Stimulated activated naive CD4-positive, alpha-beta T cell (primary cell): ENCODE data around the gene SH3PXD2A.
"Not testable (repeated sequence)": the region's sequence is repeated elsewhere in the genome, so short reads cannot be mapped to it uniquely, and the experiment has no call there.

Experiments
- DNase-seq, 6 experiments: peaks; one replicate each; lab custom pipeline; 2025; lab: John Stamatoyannopoulos, UW

SH3PXD2A gene

DNA sequence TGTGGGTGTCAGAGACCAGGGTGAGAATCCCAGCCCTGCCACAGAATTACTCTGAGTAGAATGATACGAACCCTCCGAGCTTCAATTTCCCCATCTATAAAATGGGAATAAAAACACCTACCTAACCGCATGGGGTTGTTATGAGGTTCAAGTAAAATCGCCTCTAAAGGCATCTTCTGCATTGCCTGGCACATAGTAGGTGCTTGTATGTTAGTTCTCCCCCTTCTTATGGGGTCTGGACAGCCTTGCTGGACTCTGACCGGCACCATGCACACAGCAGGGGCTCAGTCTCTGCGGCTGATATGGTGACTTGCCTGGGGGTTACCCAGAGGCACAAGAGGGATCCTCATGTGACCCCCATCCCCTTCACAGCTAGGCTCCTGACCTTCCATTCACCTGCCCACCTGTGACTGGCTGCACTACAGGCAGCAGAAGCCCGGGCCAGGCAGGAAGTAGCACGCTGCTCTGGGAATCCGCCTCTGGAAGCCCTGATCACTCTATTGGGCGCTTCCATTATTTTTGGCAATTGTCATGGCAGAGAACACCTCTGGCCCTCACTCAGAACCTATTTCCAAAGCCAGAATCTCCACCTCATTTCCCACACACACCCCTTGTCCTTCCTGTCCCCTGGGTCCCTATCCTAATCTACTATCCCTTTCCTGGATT, 6.0 kb downstream of the SH3PXD2A start:
- no peak for DNase-seq

GRCh38 chr10:103847909-103848468, 7.4 kb downstream of the SH3PXD2A start:
- no peak for DNase-seq

DNA sequence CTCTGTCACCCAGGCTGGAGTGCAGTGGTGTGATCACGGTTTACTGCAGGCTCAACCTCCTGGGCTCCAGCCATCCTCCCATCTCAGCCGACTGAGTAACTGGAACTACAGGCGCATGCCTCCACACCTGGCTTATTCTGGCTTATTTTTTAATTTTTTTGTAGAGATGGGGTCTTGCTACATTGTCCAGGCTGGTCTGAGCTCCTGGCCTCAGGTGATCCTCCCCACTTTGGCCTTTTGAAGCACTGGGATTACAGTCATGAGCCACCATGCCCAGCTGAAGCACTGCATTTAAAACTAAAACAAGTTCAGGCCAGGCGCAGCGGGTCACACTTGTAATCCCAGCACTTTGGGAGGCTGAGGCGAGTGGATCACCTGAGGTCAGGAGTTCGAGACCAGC, 8.0 kb downstream of the SH3PXD2A start:
- no peak for DNase-seq

DNA sequence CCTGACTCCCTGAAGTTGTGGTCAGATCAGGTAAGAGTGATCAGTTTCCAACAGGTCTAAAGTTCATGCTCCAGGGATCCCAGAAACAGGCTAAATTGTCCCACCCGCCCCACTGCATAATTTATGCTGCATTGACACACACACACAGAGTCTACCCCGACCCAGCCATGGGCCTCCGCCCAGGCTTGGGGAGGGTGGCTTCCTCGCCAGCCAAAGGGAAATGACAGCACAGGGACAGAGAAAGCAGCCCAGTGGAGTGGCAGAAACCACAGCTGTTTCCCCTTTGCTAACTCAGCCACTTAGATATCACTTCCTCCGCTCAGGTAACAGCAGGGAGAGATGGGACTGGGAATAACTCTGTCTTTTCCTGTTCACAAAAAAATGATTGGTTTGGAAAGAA, 9.4 kb downstream of the SH3PXD2A start:
- DNase-seq = peak in 4 of 6 experiments; percentile 3 to 49 (median 26)

DNA sequence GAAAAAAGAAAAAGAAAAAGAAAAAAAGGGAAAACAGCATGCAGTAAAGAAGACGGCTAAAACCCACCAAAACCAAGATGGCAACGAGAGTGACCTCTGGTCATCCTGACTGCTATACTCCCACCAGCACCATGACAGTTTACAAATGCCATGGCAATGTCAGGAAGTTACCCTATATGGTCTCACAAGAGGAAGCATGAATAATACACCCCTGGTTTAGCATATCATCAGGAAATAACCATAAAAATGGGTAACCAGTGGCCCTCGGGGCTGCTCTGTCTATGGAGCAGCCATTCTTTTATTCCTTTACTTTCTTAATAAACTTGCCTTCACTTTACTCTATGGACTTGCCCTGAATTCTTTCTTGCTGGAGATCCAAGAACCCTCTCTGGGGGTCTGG, 10.0 kb downstream of the SH3PXD2A start:
- not testable (repeated sequence) for DNase-seq

- DNase-seq = no peak
Measured at GRCh38 chr10:103843854-103844570, 11.4 kb downstream of the SH3PXD2A start.

GRCh38 chr10:103843045-103843444, 12.3 kb downstream of the SH3PXD2A start:
- no peak for DNase-seq

DNA sequence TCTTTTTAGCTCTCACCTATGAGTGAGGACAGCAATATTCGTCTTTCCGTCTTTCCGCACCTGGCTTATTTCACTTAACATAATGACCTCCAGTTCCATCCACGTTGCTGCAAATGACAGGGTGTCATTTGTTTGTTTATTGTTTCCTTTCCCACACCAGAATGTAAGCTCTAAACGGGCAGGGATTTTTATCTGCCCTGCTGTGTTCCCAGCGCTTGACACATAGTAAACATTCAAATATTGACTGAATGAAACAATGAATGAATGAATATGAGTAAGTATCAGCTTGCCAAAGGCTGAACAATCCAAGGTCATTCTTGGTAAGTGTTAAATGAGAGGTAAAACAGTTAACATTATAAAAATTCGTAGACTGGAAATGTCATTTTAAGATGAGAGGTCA, 12.8 kb downstream of the SH3PXD2A start:
- no peak for DNase-seq

- DNase-seq = no peak
Measured at GRCh38 chr10:103841519-103841918, 13.9 kb downstream of the SH3PXD2A start.

DNA sequence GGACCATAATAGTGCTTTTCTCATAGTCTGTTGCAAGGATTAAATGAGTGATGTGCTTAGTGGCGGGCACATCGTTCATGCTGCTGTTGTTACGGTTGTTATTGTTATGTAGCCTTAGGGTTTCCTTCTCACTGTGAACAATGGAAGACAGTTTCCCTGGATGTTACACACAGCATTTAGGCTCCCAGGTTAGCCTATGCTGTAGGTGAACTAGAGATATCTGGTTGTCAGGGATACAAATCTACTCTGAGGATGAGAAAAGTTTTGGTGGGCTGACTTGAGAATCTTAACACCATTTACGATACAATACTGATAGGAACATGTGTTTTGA, 14.7 kb downstream of the SH3PXD2A start:
- no peak for DNase-seq

- DNase-seq = no peak
Measured at GRCh38 chr10:103839872-103840739, 15.3 kb downstream of the SH3PXD2A start.

DNA sequence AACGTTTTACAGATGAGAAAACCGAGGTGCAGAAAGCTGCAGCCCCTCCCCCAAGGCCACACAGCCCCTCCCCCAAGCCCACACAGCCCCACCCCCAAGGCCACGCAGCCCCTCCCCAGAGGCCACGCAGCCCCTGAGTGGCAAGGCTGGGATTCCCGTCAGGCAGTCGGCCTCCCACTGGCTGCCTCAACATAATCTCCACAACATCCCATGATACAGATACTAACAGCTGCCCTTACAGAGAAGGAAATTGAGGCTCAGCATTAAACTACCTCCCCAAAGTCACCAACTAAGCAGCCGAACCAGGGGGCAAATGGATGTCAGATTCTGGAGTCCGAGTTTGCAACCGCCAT, 15.9 kb downstream of the SH3PXD2A start:
- DNase-seq = no peak

- no peak for DNase-seq
Measured at GRCh38 chr10:103838862-103839518, 16.4 kb downstream of the SH3PXD2A start.

DNA sequence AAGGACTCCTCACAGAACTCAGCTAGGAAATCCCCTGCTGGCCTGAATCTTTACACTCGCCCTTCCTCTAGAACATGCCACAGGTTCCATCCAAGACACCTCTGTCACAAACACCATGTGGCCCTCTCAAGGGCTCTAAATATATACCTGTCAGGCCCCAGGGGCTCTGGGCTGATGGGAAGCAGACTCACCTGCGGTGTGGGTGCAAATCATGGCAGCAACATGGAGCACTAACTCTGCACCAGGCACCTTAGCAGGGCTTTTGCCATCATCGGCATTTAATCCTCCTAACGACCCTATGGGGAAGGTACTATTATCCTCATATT, 17.3 kb downstream of the SH3PXD2A start:
- DNase-seq = no peak

DNA sequence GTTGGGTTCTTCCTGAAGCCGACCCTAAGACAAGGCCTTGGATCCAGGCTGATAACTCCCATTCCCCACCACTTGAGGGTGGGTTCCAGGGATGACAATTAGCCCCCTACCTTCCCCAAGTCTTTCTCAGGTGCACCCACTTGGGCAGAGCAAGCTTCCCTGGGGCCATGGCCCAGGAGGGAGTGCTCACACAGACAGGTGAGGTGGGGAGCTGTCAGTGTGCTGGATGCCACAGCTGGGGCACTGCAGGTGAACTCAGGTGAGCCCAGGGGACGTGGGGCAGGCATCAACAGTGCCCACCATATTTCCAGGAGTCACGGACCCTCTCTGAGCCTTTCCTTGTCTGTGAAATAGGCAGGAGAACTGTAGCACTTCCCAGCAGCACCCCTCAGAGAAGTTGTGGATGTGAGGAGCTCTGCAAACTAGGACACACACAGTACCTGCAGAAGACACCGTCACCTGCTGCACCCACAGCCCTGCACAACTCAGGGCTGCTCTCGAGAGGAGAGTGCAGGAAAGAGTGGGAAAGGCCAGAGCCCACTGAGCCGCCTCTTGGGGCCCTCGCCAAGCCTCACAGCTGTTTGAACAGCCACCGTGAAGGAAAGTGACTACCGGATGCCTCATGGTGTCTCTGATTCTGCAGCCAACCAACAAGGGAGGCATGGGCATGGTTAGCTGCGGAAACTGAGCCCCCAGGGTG, 17.9 kb downstream of the SH3PXD2A start:
- no peak for DNase-seq

DNA sequence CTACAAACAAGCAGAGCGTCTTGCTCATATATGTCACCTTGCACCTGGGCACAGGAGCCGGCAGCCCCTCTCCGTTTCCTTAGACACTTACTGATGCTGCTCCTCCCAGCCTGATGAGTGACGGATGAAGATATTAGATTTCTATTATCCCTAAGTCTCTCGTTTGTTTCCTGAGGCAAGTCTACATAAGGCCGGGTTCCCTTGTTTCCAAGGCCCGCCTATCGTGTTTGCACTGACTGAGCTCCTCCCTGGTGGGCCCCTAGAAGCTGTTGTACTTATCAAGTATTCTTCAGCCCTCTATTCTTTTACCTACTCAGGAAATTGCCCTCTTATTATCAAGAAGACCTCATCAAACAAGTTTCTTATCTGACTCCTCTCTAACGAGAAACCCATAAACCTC, 18.5 kb downstream of the SH3PXD2A start:
- DNase-seq = no peak

DNA sequence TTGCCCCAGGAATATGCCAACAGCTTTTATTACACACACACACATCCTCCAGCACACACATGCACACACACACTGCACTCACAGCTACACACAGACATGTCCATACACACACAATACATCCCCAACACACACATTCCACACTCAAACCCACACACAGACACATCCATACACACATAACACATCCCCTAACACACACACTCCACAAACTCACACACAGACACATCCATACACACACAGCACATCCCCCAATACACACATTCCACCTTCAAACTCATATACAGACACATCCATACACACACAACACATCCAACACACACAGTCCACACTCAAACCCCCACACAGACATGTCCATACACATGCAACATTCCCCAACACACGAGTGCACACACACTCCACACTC, 19.1 kb downstream of the SH3PXD2A start:
- no peak for DNase-seq

DNA sequence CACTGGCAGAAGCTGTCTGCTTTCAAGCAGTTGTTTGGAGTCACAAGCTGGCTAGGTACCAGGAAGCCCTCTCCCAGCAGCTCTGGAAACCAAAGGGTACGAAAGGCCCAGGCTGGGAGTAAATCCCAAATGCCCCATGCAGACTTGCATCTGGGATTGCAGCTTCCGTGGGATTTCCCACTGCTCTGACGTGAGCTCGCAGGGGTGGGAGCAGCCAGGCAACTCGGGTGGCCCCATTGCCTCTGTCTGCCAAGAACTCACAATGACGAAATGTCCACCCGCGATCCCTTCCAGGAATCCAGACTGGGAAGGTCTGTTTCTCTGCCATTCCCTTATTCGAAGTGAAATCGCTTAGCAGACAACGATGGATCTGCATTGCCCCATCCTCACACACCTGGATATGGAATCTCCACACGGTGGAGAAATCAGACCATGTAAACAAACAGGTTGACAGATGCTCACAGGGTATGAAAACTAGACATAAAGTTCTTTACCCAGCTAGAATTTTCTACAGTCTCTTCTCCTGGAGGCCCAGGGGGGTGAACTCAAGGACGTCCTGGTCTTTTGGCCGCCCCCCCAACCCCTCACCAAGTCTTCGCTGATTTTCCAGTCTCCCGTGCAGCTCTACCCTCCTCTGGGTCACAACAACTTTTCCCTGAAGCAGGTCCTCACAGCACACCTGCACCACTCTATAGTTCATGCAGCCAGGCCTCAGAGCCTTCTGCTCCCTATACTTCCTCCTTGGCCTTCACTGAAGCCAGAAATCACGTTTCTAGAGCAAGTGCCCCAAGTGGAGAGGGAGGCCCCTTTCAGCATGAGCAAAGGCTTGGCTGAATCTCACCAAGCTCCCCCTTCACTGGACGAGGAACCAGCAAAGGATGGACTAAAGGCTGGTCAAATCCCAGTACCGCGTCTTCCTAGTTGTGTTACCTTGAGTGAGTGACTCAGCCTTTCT, 20.0 kb downstream of the SH3PXD2A start:
- DNase-seq = no peak

DNA sequence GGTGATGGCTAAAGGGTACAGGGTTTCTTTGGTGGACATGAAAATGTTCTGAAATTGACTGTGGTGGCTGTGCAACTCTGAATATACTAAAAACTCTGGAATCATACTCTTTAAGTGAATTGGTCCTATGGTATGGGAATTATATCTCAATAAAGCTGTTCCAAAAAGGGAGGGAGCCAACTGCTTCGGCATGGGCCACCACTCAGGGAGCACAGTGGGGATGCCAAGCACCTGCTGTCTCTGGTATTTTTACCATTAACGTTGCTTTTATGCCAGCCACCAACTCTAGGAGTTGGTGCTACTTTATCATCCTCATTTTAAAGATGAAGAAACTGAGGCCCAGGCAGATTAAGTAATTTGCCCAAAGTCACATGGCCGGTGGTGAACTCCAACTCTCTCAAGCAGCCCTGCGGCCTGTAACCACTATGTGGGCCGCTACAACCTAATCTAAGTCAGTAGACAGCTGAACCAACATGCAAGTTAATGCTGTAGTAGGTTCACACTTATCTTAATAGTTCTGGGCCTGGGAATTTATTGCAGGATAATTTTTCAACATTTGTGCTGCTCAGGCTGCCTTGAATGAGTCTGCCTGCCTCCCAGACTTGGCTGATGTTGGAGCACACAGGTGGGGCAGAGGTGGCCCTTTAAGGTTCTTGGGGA, 20.8 kb downstream of the SH3PXD2A start:
- DNase-seq = no peak
